ENCODE measurements around the gene CDA. TPM values are rescaled to one million over a fixed set of nuclear protein-coding genes. Genes with fewer than 3 reads are reported as not detected.

CDA gene
- total RNA-seq, 4 donors from 2014 or later, result 0.96 to 4.3 (median 3.1) TPM; not detected in 1

- WGBS, 2 donors (ENCODE audit: low coverage in 1 of 2), result 7 to 20% methylated on average over 1 to 5 of the region's 6 CpGs
- Histone ChIP-seq H3K27me3 (no peaks in the 10 kb centered on the region), H3K4me1 (peaks cover 0 to 21% (median 1%) of the 10 kb centered on the region in 3 donors), H3K36me3 (peaks cover 0 to 91% of the 10 kb centered on the region in 2 donors), H3K9me3 (no peaks in the 10 kb centered on the region), H3K4me3 (no peak overlapping the region), H3K27ac (no peak overlapping the region)
- TF ChIP-seq CTCF (IDR thresholded peaks at IDR 0.05), result peak; percentile 65 to 78 (median 71)
- no peak for TF ChIP-seq EP300 (IDR thresholded peaks at IDR 0.05)
- peak; percentile 57 for ATAC-seq
These were observed 51.3 kb downstream of the CDA start for GRCh38 chr1:20640183-20640597.

GRCh38 chr1:20641975-20642374, 53.1 kb downstream of the CDA start:
- H3K4me3 ChIP-seq, result no peak overlapping the region
- TF ChIP-seq POLR2AphosphoS5 (IDR thresholded peaks at IDR 0.05) (no peak), POLR2A (IDR thresholded peaks at IDR 0.05) (no peak), CTCF (IDR thresholded peaks at IDR 0.05) (no peak), EP300 (IDR thresholded peaks at IDR 0.05) (no peak)
- H3K27me3 ChIP-seq, result no peaks in the 10 kb centered on the region
- no peak overlapping the region for H3K27ac ChIP-seq
- no peak for ATAC-seq
- H3K9me3 ChIP-seq, result no peaks in the 10 kb centered on the region
- H3K36me3 ChIP-seq, result peaks cover 0 to 99% of the 10 kb centered on the region in 2 donors
- H3K4me1 ChIP-seq, result peaks cover 0 to 4% (median 0%) of the 10 kb centered on the region in 3 donors
- WGBS, 2 donors (ENCODE audit: low coverage in 1 of 2), result 68 to 100% methylated on average over 1 to 4 of the region's 10 CpGs

GRCh38 chr1:20643080-20643479, 54.2 kb downstream of the CDA start:
- Histone ChIP-seq H3K27me3 (no peaks in the 10 kb centered on the region), H3K27ac (no peak overlapping the region), H3K9me3 (no peaks in the 10 kb centered on the region), H3K4me3 (no peak overlapping the region), H3K36me3 (peaks cover 0 to 99% of the 10 kb centered on the region in 2 donors), H3K4me1 (no peaks in the 10 kb centered on the region)
- ATAC-seq, result no peak
- TF ChIP-seq EP300 (IDR thresholded peaks at IDR 0.05) (no peak), POLR2A (IDR thresholded peaks at IDR 0.05) (no peak), CTCF (IDR thresholded peaks at IDR 0.05) (no peak), POLR2AphosphoS5 (IDR thresholded peaks at IDR 0.05) (no peak)
- 61 to 62% methylated on average over 3 of the region's 6 CpGs for WGBS, 2 donors (ENCODE audit: low coverage in 1 of 2)

- no peaks in the 10 kb centered on the region for H3K4me1 ChIP-seq
- no peak for ATAC-seq
- WGBS, 2 donors (ENCODE audit: low coverage in 1 of 2), result 79% methylated on average over 2 of the region's 13 CpGs; no CpG with 5 or more reads in 1 of the 2 donors
- no peaks in the 10 kb centered on the region for H3K9me3 ChIP-seq
- no peaks in the 10 kb centered on the region for H3K27me3 ChIP-seq
- no peak overlapping the region for H3K27ac ChIP-seq
- TF ChIP-seq POLR2AphosphoS5 (IDR thresholded peaks at IDR 0.05) (no peak), EP300 (IDR thresholded peaks at IDR 0.05) (no peak), POLR2A (IDR thresholded peaks at IDR 0.05) (no peak), CTCF (IDR thresholded peaks at IDR 0.05) (no peak)
- H3K36me3 ChIP-seq, result peaks cover 0 to 99% of the 10 kb centered on the region in 2 donors
- no peak overlapping the region for H3K4me3 ChIP-seq
These were observed 55.5 kb downstream of the CDA start for GRCh38 chr1:20644416-20644815.

- Histone ChIP-seq H3K27ac (no peak overlapping the region), H3K4me3 (no peak overlapping the region), H3K4me1 (no peaks in the 10 kb centered on the region), H3K27me3 (no peaks in the 10 kb centered on the region), H3K36me3 (peaks cover 0 to 99% of the 10 kb centered on the region in 2 donors), H3K9me3 (no peaks in the 10 kb centered on the region)
- ATAC-seq, result no peak
- TF ChIP-seq POLR2A (IDR thresholded peaks at IDR 0.05) (no peak), POLR2AphosphoS5 (IDR thresholded peaks at IDR 0.05) (no peak), CTCF (IDR thresholded peaks at IDR 0.05) (no peak), EP300 (IDR thresholded peaks at IDR 0.05) (no peak)
- 50 to 67% methylated on average over 1 to 4 of the region's 14 CpGs for WGBS, 2 donors (ENCODE audit: low coverage in 1 of 2)
These were observed 56.5 kb downstream of the CDA start for GRCh38 chr1:20645414-20645813.
